Muscle of arm (tissue), 12 donors: ENCODE results near the gene GFRA1. TPM values are rescaled to one million over a fixed set of nuclear protein-coding genes. Genes with fewer than 3 reads are reported as not detected.
A peak's percentile ranks its signal among the peaks of the same experiment; 100 is the strongest.

Experiments used
- DNase-seq: peaks from one replicate; pipeline ENCODE4 v3.0.0-alpha.2; 2013
- polyA plus RNA-seq, 12 donors: library from polyadenylated mRNA; unstranded; fragments of 120-200 nt; gene quantifications; one replicate each; pipeline ENCODE4 v1.2.1, GENCODE V29; 2013; ENCODE audit not compliant: insufficient read length in 12 of 12

The GFRA1 gene
- polyA plus RNA-seq, 12 donors, result 29.9 to 45.1 (median 35.1) TPM; not detected in 1

GRCh38 chr10:116246263-116246662 is 26.7 kb downstream of the GFRA1 start:
- no peak for DNase-seq

- no peak for DNase-seq
These were observed 27.9 kb downstream of the GFRA1 start for GRCh38 chr10:116245156-116245555.

- DNase-seq, result peak; percentile 45
These were observed 31.2 kb downstream of the GFRA1 start for GRCh38 chr10:116241642-116242410.

GRCh38 chr10:116241085-116241484 is 31.9 kb downstream of the GFRA1 start:
- peak; percentile 69 for DNase-seq

GRCh38 chr10:116240157-116240950 is 32.7 kb downstream of the GFRA1 start:
- no peak for DNase-seq

GRCh38 chr10:116239229-116239628 is 33.8 kb downstream of the GFRA1 start:
- no peak for DNase-seq

- peak; percentile 20 for DNase-seq
These were observed 35.0 kb downstream of the GFRA1 start for GRCh38 chr10:116237970-116238369.

DNA sequence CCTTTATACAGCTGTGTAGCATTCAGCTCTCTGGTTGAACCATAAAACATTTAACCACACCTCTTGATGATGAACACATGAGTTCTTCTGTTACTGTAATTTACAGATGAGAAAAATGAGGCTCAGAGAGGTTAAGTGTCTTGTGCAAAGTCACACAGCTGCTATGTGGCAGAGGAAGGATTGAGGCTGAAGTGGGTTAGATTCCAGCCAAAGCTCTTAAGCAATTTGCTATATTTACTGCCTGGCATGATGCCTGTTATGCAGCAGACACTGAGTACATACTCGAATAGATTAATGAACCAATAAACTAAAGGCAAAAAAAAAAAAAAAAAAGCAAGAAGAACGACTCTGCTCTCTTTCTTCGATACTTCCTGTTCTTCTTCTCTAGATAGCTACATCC is 35.7 kb downstream of the GFRA1 start:
- no peak for DNase-seq

- no peak for DNase-seq
These were observed 39.8 kb downstream of the GFRA1 start for GRCh38 chr10:116233230-116233629.

- no peak for DNase-seq
These were observed 40.4 kb downstream of the GFRA1 start for GRCh38 chr10:116232613-116233012.

DNA sequence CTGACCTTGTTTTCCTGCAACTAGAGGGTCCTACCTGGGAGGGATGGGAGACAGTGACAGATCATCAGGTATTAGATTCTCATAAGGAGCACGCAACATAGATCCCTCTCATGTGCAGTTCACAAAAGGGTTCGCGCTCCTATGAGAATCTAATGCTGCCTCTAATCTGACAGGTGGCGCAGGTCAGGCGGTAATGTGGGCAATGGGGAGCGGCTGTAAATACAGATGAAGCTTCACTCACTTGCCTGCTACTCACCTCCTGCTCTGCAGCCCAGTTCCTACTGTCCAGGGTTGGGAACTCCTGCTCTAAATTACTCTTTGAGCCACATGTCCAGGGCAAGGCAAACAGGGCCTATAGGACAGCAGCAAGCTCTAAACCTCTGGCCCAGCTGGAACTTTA is 46.2 kb downstream of the GFRA1 start:
- no peak for DNase-seq

GRCh38 chr10:116226053-116226452 is 47.0 kb downstream of the GFRA1 start:
- no peak for DNase-seq

- no peak for DNase-seq
These were observed 49.7 kb downstream of the GFRA1 start for GRCh38 chr10:116223289-116223688.

DNA sequence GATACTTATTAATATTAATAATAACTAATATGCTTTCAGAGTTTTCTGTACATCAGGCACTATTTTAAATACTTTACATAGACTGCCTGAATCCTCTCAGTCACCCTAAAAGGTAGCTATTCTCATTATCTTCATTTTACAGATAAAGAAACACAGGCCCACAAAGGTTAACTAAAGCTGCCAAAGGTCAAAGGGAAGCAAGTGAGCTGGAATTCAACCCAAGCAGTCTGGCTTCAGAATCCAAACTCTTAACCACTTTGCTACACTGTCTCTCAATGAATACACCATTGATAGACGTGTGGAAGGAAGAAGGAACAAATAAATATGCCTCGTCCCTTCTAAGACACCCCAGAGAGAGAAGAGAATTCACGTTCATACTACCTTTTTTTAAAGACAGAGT is 52.0 kb downstream of the GFRA1 start:
- no peak for DNase-seq

- DNase-seq, result no peak
These were observed 56.3 kb downstream of the GFRA1 start for GRCh38 chr10:116216676-116217075.

DNA sequence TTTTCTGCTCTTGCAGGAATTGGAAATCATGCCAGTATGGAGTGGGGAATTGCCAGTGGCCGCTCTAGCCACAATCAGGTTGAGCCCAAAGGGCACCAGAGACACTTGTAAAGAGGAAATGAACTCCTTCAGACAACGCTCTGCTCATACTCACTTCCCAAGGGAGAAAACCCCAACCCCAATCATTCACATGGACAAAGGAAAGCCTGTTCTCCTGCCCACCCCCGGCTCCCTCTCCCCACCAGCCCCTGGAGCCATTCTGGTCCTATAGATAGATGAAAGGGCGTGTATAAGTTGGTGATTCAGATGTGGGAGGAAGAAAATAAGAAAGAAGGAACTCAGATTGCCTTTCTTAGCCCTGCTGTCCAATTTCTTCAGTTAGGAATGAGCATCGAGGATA is 57.4 kb downstream of the GFRA1 start:
- no peak for DNase-seq

DNA sequence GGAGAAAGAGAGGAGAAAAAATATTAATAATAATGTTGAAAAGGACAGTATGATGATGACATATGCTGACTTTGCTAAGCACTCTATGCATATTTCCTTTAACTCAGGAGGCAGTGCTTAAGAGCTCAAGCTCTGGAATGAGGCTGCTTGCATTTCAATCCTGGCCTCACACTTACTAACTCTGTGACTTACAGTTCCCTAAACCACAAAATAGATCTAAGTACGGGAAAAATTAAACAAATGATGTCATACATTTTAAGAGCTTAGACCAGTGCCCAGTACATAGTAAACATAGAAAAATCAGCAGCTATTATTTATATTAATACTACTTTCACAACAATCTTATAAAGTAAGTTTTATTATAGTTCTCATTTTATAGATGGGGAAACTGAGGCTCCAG is 61.3 kb downstream of the GFRA1 start:
- no peak for DNase-seq

GRCh38 chr10:116210588-116211346 is 62.2 kb downstream of the GFRA1 start:
- DNase-seq, result no peak

DNA sequence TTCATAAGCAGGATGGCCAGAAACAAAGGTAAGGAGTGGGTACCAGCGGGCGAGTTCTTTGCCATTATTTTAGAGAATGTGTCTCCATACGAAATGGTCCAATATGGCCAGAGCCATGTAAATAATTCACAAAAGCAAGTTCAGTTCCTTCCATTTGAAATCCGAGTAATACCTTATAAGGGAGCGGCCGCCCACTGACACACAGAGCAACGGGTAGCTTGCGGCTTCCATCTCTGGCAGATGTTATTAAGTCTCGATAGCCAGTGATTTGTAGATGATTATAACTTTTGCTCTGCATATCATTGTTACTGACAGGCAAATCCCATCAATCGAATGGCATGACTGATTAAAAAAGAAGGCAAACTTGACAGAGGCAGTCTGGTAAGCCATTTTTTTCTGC is 63.2 kb downstream of the GFRA1 start:
- DNase-seq, result no peak

DNA sequence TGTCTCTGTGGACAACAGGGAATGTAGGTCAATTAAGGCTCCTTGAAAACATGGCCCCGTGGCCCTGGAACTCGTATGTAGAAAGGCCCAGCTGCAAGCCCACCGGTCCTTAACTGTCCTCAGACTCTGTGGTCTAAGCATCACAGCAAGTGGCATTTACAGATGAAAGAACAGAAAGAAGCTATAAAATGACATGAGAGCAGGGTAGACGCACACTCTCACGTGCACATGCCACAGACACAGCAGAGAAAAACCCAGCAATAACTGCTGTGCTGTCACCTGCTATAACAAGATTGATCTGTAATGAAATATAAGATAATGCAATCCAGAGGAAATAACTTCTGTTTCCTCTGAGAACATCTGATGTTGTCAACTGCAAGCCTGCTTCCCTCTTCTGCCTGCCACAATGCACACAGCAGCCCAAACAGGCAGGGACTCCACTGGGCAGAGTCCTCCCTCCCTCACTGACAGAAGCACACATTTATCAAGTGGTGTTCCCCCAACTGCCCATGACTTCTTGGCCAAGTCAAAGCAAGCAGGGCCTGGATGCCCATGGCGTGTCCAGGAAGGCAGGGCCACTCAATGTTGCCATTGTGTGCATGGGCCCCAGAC is 63.9 kb downstream of the GFRA1 start:
- DNase-seq, result no peak

- no peak for DNase-seq
These were observed 65.3 kb downstream of the GFRA1 start for GRCh38 chr10:116207690-116208089.

DNA sequence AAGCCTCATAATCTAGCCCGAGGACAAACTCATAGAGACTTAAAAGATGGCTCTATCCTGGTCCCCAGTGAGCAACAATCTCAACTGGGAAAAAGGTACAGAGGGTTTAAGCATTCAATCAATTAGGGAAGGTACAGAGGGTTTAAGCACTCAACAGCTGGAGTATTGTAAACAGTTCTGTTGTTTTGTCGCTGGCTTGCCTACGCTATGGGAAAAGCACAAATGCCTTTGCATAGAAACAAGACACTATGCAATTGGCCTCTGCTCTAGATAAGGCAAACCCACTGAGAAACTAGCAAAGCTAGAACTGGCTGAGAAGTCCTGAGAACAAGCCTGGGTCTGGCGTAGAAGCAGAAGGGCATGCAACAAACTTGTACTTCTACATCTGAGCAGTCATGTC is 69.3 kb downstream of the GFRA1 start:
- DNase-seq, result no peak
